Stimulated activated CD8-positive, alpha-beta memory T cell treated with anti-CD3 and anti-CD28 coated beads, Interleukin-12 subunit alpha, Interleukin-12 subunit beta, amount 100 ng/mL, for 24 hours (primary cell): ENCODE results near the gene FAM184A.

ENCODE experiments used
- DNase-seq: peaks from one replicate; pipeline ENCODE4 v3.0.0-alpha.2; 2020; ENCODE audit errors: extremely low read depth

The FAM184A gene

DNA sequence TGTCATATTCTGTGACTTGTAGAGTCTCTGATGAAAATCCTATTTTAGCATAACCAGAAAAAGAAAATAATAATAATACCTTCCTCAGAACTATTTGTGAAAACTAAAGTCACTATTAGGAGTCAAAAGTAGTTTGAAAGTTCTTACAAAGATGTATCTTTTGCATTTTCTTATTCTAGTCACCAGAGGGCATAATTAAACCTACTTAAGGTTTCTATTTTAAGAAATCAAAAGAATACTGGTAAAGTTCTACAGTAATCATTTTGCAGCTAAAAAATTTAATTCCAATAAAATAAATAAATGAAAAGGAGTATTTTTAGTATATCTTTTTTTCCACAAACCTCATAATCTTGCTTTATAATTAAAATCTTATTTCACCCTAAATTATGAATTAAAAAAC is 115.5 kb downstream of the FAM184A start:
- DNase-seq = no peak

DNA sequence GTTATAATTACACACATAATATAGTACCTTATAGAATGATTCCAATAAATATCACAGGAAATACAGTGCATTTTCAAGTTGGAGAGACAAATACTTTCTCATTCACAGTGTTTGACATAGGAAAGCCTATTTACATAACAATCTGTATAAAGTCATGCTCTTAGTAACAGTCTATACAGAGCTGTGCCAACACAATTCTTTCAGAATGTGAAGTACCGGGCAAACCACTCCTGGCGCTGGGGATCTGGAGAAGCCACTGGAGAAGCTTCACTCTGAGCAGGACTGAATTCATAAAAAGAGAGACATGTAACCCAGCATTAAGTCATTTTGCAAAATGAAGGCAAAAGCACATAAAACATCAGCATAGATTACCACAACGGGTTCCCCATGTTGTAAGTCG is 118.6 kb downstream of the FAM184A start:
- DNase-seq = no peak

DNA sequence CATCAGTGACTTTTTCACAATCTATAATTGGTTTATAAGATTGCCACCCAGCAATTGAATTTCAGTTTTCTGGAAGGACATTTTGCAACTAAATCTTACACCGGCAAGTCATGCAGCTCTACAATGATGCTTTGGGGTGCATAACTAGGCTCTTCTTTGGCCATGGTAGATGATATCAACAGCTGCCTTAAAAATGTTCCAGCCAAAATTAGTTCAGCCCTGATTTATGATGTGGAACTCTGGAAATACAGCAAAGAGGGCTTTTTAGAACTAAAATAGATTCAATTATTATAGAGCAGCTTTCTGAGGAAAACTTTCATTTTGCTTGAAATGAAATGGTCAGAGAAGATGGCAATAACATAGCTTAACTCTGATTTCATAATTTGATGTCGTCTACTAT is 125.1 kb downstream of the FAM184A start:
- DNase-seq = no peak

DNA sequence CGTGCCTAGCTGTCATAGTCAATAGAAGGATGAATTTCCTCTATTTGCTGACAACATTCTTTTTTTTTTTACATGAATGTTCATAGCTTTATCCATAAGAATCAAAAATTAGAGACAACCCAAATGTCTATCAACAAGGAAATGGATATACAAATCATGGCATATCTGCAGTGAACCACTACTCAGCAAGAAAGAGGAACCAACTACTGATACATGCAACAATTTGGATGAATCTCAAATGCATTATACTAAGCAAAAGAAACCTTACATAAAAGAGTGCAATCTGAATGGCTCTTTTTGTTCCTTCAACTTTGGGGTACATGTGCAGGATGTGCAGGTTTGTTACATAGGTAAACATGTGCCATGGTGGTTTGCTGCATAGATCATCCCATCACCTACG is 125.8 kb downstream of the FAM184A start:
- no peak for DNase-seq

- DNase-seq = no peak
These were observed 133.2 kb downstream of the FAM184A start for GRCh38 chr6:118945217-118945616.

DNA sequence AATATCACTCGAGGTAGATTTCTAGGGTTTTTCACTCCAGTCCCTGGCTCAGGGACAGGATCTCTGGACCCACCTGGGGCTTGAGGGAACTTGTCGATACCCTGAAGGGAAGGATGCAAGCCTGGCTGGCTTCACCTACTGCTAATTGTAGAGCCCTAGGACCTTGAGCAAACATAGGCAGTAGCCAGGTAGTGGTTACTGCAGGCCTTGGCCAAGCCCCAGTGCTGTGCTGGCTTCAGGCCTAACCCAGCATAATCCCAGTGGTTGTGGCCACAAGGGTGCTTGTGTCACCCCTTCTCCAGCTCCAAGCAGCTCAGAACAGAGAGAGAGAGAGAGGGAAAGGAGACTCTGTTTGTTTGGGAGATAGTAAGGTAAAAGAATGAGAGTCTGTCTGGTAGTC is 137.7 kb downstream of the FAM184A start:
- DNase-seq = no peak

DNA sequence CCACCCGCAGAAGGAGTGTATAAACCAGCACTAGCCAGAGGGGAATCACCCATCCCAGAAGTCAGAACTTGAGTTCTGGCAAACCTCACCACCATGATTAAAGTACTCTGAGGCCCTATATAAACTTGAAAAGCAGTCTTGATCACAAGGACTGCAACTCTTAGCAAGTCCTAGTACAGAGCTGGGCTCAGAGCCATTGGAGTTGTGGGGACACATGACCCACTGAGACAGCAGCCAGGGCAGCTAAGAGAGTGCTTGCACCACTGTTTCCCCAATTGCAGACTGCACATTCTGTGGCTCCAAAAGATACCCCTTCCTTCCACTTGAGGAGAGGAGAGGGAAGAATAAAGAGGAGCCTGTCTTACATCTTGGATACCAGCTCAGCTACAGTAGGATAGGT is 138.8 kb downstream of the FAM184A start:
- no peak for DNase-seq

- no peak for DNase-seq
These were observed 142.3 kb downstream of the FAM184A start for GRCh38 chr6:118935978-118936703.

- DNase-seq = no peak
These were observed 143.2 kb downstream of the FAM184A start for GRCh38 chr6:118935331-118935668.

DNA sequence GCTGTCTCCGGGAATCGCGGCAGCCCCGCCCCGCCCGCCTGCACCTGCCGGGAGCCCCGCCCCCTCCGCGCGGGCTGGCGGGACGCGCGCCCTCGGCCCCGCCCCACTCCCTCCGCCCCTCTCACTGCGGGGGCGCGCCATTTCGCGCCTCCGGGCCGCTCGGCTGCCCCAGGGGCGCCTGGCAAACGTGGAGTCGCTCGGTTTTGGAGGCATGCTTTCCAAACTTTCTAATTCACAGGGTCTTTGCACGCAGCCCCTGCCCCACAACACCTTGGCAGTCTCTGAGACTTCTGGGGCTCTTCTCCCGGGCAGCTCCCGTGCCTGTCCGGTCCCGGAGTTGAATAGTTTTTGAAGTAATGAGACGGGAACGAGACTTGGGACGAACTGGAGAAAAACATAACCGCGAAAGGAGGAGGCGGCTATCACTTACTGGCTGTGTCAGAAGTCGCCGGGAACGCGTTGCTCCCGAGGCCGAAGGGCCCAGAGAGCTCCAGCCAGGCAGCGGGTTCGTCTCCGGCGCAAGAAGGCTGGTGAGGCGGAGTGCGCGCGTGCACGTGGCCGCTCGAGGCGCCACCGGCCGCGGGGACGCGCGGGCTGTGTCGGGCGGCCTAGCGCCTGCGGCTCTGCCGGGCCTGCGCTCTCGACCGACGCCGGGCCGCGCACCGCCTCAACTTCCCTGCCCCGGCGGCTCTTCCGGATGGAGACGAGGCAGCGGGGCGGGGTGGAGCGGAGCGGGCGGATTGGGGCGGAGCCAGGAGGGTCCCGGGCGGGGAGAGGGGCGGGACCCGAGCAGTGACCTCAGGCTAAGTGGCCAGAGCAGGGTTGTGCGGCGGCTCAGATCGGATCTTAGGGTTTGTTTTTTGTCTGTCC is 143.8 kb downstream of the FAM184A start, which contains the start of gene MCM9:
Gene MCM9 (minus strand): TSS at position 699 of the 870 bp plus-strand sequence. CDS start 3,436 bp downstream, outside the sequence.
- DNase-seq = peak; percentile 76

GRCh38 chr6:118933855-118934460 is 144.5 kb downstream of the FAM184A start:
- no peak for DNase-seq

GRCh38 chr6:118932421-118932820 is 146.0 kb downstream of the FAM184A start:
- DNase-seq = no peak

DNA sequence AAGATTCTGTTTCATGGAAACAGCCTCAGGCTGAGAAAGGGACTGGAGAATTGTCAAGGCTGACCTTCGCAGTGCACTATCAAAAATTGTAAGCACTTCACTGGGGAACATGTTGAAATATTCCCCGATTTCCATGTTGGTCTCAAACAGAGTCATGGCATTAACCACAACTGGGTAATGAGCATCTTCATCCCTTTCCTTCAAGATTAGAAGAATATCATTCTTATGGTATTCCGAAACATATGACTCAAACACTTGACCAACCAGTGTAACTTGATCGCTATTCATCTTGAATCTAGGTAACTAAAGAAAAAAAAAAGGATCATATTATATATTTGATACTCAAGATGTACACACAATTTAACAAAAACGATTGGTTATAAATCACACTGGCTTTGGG is 147.0 kb downstream of the FAM184A start:
- DNase-seq = no peak

DNA sequence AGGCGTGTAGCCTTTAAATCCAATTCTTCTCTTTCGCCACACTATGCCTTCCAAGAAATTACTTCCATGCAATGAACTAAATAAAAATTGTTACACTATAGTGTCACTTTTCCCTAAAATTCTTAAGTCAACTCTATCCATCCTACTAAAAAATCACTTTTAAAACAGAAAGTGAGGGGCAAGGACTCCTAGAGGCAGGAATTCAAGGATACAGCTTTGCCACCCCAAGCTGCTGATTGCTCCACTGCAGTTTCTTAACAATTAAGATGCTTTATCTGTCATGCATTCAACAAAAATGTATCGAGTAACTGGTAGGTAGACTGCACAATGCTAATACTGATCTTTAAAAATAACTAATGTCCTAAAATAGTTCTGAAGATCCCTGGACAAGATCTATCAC is 147.8 kb downstream of the FAM184A start:
- no peak for DNase-seq

DNA sequence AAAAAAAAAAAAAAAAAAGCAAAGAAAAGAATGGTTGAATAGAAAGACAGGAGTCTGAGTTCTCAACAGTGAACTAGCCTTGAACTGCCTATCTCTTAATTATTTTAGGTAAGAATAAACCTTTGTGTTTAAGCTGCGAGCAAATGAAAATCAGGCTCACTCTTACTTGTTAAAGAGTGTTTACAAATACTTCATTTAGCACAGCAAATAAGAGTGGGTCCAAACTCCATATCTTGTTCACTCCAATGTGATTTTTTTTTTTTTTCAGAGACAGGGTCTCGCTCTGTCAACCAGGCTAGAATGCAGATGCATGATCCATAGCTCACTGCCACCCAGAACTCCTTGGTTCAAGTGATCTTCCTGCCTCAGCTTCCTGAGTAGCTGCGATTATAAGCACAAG is 155.4 kb downstream of the FAM184A start:
- no peak for DNase-seq

DNA sequence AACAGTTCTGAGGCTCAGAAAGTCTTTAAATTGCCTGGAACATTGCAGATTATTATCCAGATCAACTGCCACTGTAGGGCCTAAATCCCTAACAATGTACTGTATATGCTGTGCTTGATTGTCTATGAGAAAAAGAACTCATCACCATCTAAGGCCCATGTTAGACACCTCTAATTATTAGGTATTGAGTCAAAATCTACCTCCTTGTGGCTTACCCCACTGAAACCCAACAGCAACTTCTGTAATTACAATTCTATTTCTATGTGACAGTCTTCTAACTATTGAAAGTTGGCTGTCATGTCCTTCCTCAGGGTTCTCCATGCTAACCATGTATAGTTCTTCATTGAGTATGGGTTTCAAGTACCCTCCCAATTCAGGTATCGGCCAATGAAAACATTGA is 157.4 kb downstream of the FAM184A start:
- no peak for DNase-seq

- DNase-seq = no peak
These were observed 160.1 kb downstream of the FAM184A start for GRCh38 chr6:118918329-118918725.

- no peak for DNase-seq
These were observed 160.7 kb downstream of the FAM184A start for GRCh38 chr6:118917546-118918328.

GRCh38 chr6:118914598-118914997 is 163.9 kb downstream of the FAM184A start:
- no peak for DNase-seq

DNA sequence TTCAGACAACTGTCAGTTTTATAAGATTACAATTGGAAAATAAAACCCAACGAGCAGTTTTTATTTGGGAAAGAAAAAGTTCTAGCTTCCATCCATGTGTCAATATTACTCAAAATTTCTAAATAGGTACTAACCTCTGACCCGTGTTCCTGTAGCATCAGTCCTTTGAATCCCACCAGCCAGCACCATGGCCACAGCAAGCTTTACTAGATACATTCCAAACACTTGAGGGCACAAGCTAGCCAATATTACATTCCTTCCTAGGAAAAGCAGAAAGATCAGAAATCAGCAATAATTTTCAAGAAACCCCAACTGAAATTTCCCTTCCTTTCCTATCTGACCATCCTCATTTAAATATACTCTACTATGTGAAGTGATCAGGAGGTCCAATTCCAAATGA is 165.3 kb downstream of the FAM184A start:
- DNase-seq = no peak

DNA sequence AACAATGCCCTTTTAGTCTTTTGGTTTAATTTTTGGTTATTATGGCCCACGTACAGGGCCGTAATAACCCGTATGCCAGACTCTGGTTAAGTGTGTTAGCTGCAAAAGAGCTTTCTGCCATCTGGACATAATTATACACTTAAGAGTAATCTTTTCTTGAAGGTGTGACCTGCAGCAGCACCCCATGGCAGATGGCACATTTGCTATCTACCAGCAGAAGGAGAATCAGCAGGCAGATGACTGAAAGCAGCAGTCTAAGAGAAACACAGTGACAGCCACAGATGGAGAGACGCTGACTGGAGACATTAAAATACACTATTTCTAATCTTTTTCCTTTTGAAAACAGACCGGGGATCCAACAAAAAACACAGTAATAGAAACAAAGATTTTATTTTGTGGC is 165.8 kb downstream of the FAM184A start:
- DNase-seq = no peak
